GM20000 (cell line): ENCODE measurements around the gene CEP95.

Experiments
- DNase-seq: peaks from one replicate; pipeline ENCODE4 v3.0.0; 2012; ENCODE audit warnings: low spot score
- CTCF ChIP-seq: IDR thresholded peaks from 2 replicates; pipeline ENCODE4 v1.5.1; 2012; ENCODE audit warnings: mild to moderate bottlenecking, control low read depth; ENCODE audit errors: extremely low read depth, missing control alignments

CEP95 gene

GRCh38 chr17:64470625-64471024 is 36.2 kb upstream of the CEP95 start:
- no peak for TF ChIP-seq CTCF

GRCh38 chr17:64471440-64471839 is 35.3 kb upstream of the CEP95 start:
- no peak for DNase-seq
- TF ChIP-seq CTCF = no peak

More at GRCh38 chr17:64470625-64471024, 36.2 kb upstream of the CEP95 start:
- no peak for DNase-seq

GRCh38 chr17:64472564-64472963 is 34.2 kb upstream of the CEP95 start:
- no peak for TF ChIP-seq CTCF
- no peak for DNase-seq

- no peak for DNase-seq
- TF ChIP-seq CTCF = no peak
These were observed 28.9 kb upstream of the CEP95 start for GRCh38 chr17:64477849-64478248.

- no peak for TF ChIP-seq CTCF
- no peak for DNase-seq
These were observed 25.8 kb upstream of the CEP95 start for GRCh38 chr17:64480951-64481350.

- no peak for TF ChIP-seq CTCF
- no peak for DNase-seq
These were observed 22.4 kb upstream of the CEP95 start for GRCh38 chr17:64484380-64484779.

- TF ChIP-seq CTCF = no peak
- no peak for DNase-seq
These were observed 18.5 kb upstream of the CEP95 start for GRCh38 chr17:64488301-64488700.
